Measurements from ENCODE around the gene SMC2.

The SMC2 gene

GRCh38 chr9:104108315-104108714 is 14.2 kb downstream of the SMC2 start:
- no peak for DNase-seq

DNA sequence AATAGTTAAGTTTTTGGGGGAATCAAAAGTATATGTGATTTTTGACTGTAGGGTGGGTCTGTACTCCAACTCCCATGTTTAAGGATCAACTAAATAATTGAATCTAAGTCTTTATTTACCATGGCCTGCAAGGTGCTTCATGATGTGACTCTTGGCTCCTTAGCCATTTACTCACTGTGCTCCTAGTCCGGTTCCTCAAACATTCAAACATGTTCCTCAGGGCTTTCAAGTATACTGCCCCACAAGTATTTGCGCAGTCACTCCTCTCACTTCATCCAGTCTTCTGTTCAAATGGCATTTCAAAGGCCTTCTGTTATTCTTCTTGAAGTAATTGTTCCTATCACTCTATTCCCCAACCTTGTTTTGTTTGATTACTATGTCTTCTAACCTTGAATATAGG is 16.4 kb downstream of the SMC2 start:
- no peak for DNase-seq

DNA sequence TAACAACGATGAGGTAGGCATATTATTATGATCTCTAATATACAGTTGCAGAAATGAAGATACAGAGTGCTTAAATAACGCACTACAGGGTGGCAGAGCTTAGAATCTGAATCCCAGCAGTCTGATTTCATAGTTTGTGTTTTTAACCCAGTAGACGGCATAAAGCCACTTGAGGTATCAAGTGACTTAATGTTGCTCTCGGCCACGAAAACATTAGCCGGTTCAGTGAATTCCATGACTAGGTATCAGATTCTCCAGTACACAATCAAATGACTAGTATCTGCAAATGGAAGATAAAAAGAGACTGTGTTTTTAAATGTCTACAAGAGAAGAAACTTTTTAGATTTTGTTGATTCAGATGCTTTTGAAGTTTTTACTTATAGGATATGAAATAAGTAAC is 24.8 kb downstream of the SMC2 start:
- no peak for DNase-seq

- no peak for DNase-seq
Measured at GRCh38 chr9:104121022-104121421, 26.9 kb downstream of the SMC2 start.

DNA sequence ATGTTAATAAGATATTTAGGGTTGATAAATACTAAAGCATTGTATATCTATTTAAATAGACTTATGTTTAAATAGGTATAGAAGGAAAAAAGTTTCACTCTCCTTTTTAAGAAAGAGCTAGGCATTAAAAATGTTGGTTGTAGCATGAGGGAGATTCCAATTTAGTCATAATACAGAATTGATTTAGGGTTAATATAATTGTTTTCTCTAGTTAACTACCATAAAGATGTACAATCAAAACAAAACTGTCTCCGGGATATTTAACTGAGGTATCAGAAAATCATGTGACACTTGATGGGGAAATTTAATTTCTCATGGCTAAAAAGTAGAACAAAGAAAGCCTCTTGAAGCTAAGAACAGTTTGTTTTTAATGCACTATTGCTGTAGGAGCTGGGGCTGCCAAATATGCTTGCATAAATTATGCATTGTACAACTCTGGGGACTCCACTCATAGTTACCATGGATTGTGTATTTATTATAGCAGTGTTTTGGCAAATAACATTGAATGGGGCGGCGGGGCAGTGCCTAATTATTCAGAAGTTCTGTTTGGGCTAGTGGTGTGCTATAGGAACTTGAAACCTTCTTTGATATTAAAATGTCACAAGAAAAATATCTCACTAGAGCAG is 44.2 kb downstream of the SMC2 start:
- no peak for DNase-seq

DNA sequence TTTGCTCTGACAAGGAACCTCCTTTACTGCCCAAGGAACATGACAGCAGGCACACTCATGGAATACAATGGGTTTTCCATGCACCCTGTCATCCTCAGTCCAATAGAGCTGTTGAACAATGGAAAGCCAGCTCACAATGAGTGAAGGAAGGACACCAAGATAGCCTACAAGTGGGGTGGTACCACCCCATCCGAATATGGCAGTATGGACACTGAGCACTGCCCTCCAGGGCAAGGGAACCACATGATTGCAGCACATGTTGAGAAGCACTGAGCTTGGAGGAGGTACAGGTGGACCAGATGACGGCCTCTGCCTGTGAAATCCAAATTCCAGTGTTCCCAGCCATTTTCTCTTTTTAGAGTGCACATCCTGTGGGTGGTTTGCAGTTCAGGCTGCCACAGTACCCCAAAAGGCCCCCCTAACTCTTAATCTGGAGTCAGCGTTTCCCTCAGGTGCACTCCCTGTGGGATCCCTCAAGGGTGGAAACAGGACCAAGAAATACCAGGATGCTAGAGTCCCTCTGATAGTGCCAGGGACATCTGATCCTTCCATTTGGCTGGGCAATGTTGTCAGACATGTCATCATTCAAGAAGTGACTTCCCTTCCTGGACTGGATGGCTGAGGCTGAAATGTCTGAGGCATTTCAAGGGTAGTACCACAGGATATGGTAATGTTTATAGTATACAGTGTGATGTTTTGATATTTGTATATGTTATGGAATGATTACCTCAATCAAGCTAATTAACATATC is 48.9 kb downstream of the SMC2 start:
- DNase-seq = no peak

- no peak for DNase-seq
Measured at GRCh38 chr9:104143550-104143910, 49.4 kb downstream of the SMC2 start.

DNA sequence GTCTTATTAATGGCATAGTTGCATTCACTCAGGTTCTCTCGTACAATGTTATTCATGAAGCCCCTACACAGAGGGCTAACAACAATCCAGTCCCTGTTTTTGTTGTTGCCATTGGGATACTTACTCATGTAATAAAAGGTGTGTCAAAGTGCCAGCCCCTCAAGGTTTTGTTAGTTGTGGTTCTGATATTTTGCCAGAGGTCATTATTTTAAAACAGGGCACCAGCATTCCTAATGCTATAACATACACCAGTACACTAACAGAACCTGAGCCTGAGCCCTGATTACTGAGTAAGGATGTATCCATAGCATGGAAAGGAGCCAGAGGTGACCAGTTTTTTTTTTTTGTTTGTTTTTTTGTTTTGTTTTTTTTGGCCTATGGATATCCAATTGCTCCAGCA is 50.2 kb downstream of the SMC2 start:
- DNase-seq = no peak

- DNase-seq = no peak
Measured at GRCh38 chr9:104173067-104173466, 79.0 kb downstream of the SMC2 start.

DNA sequence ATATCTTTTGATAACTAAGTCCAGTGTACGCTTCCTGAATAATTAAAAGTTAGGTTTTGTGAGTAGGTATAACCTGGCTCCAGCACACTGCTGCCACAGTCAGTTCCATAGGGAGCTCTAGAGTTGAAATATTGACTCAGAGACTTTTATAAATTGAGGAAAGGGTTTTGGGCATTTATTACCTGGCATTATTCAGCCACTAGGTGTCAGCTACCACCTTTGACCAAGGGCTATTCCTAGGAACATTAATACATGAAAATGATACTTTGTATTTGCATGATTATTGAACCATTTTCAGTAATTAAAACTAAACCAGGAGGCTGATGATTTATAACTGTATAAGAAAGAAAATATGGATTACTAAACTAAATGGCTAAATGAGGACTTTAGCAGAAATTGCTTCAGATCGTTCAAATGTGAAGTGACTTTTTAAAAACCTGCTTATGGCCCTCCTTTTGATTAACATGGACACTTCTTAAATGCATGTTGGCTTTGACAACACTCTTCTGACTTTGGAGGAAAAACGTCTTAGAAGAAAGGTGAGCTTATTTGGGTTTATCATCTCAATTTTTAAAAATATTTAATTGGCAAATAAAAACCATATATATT is 83.0 kb downstream of the SMC2 start:
- DNase-seq = no peak

- no peak for DNase-seq
Measured at GRCh38 chr9:104177676-104178075, 83.6 kb downstream of the SMC2 start.
